ENCODE measurements around the gene CAPN11. TPM values are rescaled to one million over a fixed set of nuclear protein-coding genes. Genes with fewer than 3 reads are reported as not detected.
A peak's percentile ranks its signal among the peaks of the same experiment; 100 is the strongest.

Gene CAPN11
- total RNA-seq, 1 experiment from 2014 or later = 0.28 TPM

DNA sequence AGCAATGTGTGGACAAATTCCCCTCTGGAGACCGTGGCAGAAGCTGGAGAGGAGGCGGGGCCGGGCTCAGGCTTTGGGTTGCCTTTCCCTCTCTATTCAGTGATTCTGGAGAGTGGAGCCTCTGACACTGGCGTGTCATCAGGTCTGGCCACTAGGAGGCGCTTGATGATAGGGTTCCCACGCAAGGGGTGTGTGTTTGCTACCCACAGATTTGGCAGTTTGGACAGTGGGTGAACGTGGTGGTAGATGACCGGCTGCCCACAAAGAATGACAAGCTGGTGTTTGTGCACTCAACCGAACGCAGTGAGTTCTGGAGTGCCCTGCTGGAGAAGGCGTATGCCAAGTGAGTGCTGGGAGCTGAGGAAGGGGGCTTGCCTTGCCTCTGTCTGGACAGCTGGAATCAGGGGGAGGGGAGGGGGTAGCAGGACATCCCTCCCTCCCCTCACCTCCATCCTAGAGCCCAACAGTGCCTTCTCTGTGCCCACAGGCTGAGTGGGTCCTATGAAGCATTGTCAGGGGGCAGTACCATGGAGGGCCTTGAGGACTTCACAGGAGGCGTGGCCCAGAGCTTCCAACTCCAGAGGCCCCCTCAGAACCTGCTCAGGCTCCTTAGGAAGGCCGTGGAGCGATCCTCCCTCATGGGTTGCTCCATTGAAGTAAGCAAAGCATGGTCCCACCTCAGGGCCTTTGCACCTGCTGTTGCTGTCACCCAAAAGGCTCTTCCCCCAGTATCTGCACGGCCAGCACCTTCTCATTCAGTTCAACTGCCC lies 14.3 kb downstream of the CAPN11 start:
- no peak overlapping the region for H2AFZ ChIP-seq (ENCODE audit: low read length)
- H3K27ac Mint-ChIP-seq = no peak overlapping the region

More for the DNA sequence above, 14.3 kb downstream of the CAPN11 start:
- no peaks in the 10 kb centered on the region; a peak in 1 of 7 replicates for H3K36me3 Mint-ChIP-seq (ENCODE audit: insufficient read depth in 1 of 3, low read depth in 3 of 3)
- H4K5ac ChIP-seq (ENCODE audit: insufficient read length, low read depth, low read length) = no peak overlapping the region
- H3K18ac ChIP-seq (ENCODE audit: insufficient read length, low read depth, low read length) = no peak overlapping the region
- no peak overlapping the region for H3K27ac ChIP-seq (ENCODE audit: insufficient read length, low read depth, low read length)
- H3K9ac ChIP-seq (ENCODE audit: extremely low read depth, insufficient read length, low read length) = no peak overlapping the region
- no peaks in the 10 kb centered on the region for H3K79me2 ChIP-seq (ENCODE audit: insufficient read depth, low read length)
- H2BK120ac ChIP-seq (ENCODE audit: low read depth, low read length, poor library complexity, severe bottlenecking) = no peak overlapping the region
- H3K4ac ChIP-seq (ENCODE audit: low read depth, low read length) = no peak overlapping the region
- H3K23me2 ChIP-seq (ENCODE audit: insufficient read length, low read depth, low read length, poor library complexity, severe bottlenecking) = no peaks in the 10 kb centered on the region
- no peaks in the 10 kb centered on the region for H3K27me3 ChIP-seq (ENCODE audit: insufficient read depth, low read length)
- peak; percentile 93 for TF ChIP-seq CTCF (conservative IDR thresholded peaks at IDR 0.05)
- H4K8ac ChIP-seq (replicated peaks; ENCODE audit: insufficient read length, low read depth, low read length) = no peak overlapping the region
- no peak overlapping the region for H2BK5ac ChIP-seq (ENCODE audit: insufficient read length, low read length)
- no peak overlapping the region for H2BK12ac ChIP-seq (ENCODE audit: insufficient read length, low read depth, low read length)
- no peak overlapping the region for H3K14ac ChIP-seq (ENCODE audit: insufficient read depth, low read length)
- no peak overlapping the region for H3T11ph ChIP-seq (ENCODE audit: low read length)
- H3K56ac ChIP-seq (ENCODE audit: insufficient read length, low read depth, low read length) = no peak overlapping the region
- no peaks in the 10 kb centered on the region for H3K9me3 Mint-ChIP-seq
- no peak overlapping the region for H4K91ac ChIP-seq (ENCODE audit: insufficient read length, low read depth, low read length)
- H2BK20ac ChIP-seq (ENCODE audit: low read depth, low read length, poor library complexity, severe bottlenecking) = no peak overlapping the region
- H3K4me1 Mint-ChIP-seq = peaks cover 10 to 19% of the 10 kb centered on the region in 2 experiments
- no peaks in the 10 kb centered on the region for H3K79me1 ChIP-seq (ENCODE audit: insufficient read depth, low read depth, low read length, poor library complexity, severe bottlenecking)
- H2BK15ac ChIP-seq (ENCODE audit: low read depth, low read length) = no peak overlapping the region
- no peak overlapping the region for H2AK5ac ChIP-seq (ENCODE audit: insufficient read length, low read length)
- H3K27me3 Mint-ChIP-seq (ENCODE audit: low read depth) = peaks cover 4% of the 10 kb centered on the region
- H3K4me2 ChIP-seq (ENCODE audit: insufficient read depth, insufficient read length, low read length) = no peak overlapping the region
- H4K20me1 ChIP-seq (ENCODE audit: control insufficient read depth, insufficient read depth, insufficient read length) = peaks cover 3% of the 10 kb centered on the region
- peaks cover 2% of the 10 kb centered on the region; the same call in 1 of the 2 replicates for H3K4me1 ChIP-seq (ENCODE audit: insufficient read depth, low read length)
- H3K4me3 Mint-ChIP-seq = no peak overlapping the region; a peak in 1 of 5 replicates
- no CpG with 5 or more reads among the region's 15 CpGs for WGBS (ENCODE audit: extremely low coverage, insufficient read length, low lambda C conversion rate)
- peak; percentile 74 for DNase-seq
- no peaks in the 10 kb centered on the region for H3K9me3 ChIP-seq (ENCODE audit: control insufficient read depth, low read depth, low read length)
- no peak overlapping the region for H3K23ac ChIP-seq (ENCODE audit: insufficient read length, low read depth, low read length)

All from H9 (cell line).